HG03442 (cell line): Measurements from ENCODE around the gene THSD1.

Experiments used
- ATAC-seq: cut with Tn5 transposase; IDR thresholded peaks from one replicate; pipeline ENCODE4 v1.9.1; 2021; ENCODE audit warnings: mild to moderate bottlenecking, moderate library complexity; ENCODE audit not compliant: unreplicated experiment

The THSD1 gene, protein sequence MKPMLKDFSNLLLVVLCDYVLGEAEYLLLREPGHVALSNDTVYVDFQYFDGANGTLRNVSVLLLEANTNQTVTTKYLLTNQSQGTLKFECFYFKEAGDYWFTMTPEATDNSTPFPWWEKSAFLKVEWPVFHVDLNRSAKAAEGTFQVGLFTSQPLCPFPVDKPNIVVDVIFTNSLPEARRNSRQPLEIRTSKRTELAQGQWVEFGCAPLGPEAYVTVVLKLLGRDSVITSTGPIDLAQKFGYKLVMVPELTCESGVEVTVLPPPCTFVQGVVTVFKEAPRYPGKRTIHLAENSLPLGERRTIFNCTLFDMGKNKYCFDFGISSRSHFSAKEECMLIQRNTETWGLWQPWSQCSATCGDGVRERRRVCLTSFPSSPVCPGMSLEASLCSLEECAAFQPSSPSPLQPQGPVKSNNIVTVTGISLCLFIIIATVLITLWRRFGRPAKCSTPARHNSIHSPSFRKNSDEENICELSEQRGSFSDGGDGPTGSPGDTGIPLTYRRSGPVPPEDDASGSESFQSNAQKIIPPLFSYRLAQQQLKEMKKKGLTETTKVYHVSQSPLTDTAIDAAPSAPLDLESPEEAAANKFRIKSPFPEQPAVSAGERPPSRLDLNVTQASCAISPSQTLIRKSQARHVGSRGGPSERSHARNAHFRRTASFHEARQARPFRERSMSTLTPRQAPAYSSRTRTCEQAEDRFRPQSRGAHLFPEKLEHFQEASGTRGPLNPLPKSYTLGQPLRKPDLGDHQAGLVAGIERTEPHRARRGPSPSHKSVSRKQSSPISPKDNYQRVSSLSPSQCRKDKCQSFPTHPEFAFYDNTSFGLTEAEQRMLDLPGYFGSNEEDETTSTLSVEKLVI

DNA sequence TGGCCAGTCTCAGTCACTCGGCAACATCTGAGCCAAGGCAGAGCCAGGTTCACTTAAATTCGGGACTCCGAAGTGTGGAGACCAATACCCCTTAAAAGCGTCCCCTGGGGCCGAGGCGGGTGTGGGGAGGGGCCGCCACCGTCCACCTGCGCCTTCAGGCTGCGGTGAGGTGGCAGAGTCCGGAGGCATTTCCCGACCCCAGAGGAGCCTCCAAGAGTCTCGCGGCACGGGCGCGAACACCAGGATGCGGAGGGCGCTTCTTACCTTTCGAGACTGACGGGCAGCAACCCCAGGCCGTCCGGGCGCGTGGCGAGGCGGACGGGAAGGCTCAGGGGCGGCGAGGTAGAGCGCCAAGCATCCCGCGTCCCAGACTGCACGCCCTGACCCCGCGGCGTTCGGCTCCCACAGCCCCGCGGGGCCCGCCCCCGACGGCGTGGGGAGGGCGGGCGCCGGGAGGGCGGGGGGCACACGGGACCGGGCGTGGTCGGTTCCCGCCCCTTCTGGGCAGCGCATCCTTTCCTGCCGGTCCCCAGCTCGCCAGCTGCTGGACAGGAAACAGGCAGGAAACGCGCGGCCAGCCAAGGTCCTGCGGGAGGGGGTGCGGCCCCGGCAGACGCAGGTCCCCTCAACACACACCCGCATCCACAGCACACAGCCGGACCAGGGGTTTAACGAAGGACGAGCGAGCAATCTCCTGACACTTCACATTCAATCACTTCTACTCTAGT is at the start of gene THSD1:
THSD1 (minus strand) TSS at position 406 of the 728 bp plus-strand sequence. CDS start 3,572 bp downstream, outside the sequence.
- ATAC-seq, result no peak

DNA sequence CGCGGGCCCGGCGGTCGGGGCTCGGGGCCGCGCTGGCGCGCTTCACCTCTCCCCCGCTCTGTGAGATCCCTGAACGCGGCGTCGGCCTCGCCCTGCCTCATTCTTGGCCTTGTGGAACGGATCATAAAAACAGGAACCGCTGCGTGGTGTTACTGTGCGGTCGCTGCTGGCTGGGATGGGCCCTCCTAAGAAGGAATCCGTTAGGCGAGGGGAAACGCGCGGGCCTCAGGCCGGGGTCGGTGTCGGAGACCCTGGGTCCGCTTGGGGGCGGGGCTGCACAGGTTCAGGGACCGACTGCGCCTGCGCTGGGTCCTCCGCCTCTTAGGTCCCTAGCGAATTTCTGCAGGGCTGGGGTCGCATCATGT is 49.7 kb upstream of the THSD1 start:
- peak; percentile 26 for ATAC-seq

DNA sequence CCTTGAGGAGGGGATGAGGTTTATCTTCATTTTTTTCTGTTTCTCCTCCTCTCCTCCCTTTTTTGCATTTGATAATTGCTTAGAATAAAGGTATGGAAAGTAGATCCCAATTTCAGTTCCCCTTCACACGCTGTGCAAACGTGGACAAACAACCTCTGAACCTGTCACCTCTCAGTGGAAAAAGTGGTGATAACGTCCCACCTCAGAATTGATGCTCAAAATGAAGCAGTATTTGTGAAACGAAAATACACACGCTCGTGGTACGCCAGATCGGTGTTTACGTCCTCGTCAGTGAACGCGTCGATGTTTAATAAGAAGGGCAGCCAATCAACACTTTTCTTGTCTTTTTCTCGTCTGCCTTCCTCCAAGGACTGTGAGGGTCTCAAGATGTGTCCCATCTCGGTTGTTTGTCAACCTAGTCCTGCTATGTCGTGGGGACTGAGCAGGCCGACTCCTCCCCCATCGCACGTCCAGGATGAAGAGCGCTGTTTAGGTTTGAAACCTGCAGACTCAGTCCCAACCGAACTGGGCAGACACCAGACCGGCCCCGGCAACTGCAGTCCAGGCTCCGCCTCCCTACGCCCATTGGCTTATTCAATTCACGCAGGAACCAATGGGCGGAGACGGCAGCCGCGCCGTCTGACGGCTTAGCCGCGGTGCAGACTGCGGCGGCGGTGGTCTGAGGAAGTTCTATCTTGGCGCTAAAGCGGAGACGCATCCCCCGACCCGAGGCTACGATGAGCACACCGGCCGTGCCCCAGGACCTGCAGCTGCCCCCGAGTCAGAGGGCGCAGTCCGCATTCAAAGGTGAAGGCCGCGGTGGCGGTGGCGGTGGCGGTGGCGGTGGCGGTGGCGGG is 49.1 kb upstream of the THSD1 start, which contains the start of gene CKAP2:
CKAP2 (plus strand) TSS at position 659 of the 857 bp plus-strand sequence; CDS start at position 738, 79 bp downstream.
- ATAC-seq, result peak; percentile 67

DNA sequence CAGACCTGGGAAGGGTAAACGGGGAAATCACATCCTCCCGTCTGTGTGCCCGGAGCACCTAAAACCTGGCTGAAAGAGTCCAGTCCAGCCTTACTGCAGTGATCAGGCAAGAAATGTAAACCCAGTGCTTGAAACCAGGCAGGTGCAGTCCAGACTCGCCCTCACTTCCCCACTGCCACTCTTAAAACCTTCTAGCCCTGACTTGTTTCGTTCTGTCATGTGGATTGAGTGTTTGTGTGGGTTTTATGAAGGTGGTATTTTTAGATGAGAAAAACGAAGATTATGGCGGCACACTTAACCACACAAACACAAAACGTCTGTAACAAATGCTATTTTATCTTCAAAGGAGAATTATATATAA is 48.5 kb upstream of the THSD1 start:
- peak; percentile 26 for ATAC-seq

DNA sequence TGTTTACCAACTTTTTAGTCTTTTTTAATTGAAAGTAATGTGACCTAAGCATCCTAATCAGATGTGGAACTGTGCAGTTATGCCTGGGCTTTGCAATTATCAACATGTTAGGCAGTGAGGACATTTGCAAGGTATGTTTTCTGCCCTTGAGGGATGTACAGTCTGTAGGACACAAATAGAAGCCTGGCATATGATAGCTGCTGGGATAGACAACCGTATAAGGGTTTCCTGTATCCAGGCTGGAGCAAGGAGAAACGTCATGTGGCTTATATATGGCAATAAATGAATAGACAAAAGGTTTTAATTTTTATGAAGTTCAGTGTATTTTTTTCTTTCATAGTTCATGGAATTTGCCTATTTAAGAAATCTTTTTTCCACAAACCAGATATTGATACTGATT is 46.5 kb upstream of the THSD1 start:
- no peak for ATAC-seq

DNA sequence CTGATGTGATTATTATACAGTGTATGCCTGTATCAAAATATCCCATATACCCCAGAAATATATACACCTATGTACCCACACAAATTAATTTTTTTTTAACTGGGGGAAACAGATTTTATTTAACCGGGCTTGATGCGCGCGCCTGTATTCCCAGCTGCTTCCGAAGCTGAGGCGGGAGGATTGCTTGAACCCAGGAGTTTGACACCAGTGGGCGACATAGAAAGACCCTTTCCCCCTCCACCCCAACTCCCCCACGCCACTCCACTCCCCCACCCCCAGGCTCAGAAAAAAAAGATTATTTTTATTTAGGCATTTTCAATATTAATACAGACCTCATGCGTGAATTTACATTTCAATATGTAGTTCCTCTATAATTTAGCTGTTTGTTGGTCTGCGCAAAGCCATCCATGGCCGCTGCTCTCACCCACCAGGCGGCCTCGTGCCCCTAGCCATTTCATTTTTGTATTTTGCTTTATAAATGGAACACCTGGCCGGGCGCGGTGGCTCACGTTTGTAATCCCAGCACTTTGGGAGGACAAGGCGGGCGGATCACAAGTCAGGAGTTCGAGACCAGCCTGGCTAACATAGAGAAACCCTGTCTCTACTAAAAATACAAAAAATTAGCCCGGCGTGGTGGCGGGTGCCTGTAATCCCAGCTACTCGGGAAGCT is 45.3 kb upstream of the THSD1 start:
- ATAC-seq, result no peak

DNA sequence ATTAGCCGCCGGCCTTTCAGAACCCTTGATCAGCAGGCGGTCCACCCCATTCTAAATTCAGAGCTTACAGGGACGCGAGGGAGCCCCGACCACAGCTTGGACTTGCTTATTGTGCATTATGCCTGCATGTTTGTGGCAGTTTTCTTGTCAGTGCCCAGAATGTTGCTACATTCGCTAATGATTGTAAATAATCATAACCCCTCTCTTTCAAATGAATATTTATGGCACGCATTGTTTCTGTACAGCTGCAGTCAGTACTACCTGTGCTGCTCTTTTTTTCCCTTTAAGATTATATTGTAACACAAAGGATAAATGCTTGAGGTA is 44.8 kb upstream of the THSD1 start:
- no peak for ATAC-seq

DNA sequence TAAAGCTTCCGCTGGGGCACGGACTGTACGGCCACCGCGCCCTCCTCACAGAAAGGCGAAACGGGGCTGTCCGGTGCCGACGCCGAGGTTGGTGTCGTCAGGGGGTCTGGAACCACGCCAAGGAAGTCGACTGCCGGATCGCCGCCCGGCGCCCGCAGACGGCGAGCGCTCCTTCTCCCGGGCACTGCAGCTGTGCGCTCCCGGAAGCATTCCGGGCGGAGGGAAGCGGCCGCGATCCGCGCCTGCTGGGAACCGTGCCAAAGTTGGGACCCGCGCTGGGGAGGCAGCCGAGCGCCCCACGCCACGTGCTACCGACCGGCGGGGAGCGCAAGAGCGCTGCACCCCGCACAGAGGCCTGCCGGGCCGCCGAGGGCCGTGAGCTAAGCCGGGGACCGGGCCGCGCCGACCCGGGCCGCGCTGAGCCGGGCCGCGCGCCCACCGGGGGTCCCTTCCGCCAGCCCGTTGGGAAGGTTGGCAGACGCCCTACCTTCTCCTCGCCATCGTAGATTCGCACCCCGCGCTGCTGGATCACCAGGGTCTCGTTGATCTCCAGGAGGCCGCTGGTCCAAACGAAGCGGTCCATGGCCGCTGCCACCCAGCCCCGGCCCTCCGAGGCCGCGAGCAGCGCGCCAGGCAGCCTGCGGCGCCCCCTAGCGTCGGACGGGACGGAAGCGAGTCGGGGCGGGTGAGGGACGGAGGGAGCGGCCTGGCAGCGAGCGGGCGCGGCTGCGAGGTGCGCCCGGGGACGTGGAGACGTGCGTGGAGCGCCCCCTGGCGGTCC is 44.2 kb upstream of the THSD1 start, which contains the start of gene VPS36:
VPS36 (minus strand) TSS at position 623 of the 781 bp plus-strand sequence; CDS start at position 583, 40 bp downstream.
- peak; percentile 68 for ATAC-seq

DNA sequence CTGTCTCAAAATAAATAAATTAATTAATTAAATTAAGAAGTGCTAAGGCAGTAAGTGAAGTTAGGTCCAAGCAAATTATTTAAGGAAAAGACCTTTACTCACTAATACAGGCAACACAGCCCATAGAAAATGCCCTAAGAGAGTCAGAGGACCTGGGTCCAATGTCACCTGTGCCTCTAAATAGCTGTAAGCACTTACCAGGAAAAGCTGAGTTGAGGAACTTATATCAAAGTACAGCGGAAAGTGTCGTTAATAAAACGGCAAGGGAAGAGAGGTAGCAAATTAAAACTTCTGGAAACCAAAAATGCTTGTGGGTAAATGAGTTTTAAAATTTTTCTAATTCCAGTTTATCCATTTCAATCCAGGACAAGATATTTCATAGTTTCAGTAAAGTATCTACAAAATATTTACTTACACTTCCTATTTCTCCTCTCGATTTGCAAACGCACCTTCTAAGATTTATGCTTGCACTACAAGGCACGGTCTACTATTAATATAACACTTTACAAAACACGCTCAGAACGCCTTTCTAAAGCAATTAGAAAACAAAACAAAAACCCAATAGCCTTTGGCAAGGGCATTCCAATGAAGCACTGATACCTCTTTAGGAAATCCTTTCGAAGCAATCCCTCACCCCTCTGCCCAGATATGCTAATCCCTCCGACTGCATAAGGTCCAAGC is 43.5 kb upstream of the THSD1 start:
- ATAC-seq, result no peak

DNA sequence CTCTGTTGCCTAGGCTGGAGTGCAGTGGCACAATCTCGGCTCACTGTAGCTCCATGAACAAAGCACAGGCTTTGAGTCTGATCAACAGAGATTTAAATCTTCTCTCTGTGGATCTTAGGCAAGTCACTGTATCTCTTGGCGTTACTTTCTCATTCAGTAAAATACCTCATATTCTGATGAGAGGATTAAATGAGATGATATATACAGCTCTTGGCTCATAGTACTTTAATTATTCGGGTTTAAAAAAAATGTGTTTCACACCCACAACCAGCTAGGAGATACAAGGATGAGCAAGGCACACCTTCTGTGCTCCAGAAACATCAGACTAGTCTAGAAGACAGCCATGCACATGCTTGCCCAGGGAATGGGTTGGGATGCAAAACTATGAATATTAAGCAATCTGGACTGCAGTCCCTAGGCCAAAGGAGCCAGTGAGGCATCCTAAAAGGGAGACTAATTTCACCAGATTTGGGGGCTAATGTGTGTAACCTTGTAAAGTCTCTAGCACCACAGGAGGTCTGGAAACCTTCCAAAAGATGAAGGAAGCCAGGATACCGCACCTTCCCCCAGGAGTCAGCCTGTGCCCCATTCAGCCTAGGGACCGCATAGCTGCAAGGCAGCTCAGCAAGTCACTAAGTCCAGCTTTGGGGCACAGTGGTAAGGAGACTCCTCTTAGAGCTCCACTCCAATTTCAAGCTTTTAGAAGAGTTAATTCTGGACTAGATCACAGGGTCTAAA is 42.0 kb upstream of the THSD1 start:
- ATAC-seq, result no peak

DNA sequence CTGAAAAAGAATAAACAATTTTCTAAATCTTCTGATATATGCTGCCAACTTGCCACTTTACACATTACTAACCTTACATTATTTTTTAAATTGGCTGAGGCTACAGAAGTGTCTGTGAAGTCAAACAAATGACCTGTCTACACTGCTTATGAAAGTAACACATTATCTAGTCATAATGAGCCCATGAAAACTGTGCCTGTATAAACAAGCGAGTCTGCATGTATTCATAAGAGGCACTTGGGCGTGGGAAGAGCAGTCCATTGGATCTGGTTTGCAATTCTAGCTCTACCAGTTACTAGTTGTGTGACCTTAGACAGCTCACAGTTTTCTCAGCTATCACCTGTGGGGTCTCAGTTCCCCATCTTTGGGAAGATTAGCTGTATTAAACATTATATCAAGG is 41.4 kb upstream of the THSD1 start:
- ATAC-seq, result no peak

DNA sequence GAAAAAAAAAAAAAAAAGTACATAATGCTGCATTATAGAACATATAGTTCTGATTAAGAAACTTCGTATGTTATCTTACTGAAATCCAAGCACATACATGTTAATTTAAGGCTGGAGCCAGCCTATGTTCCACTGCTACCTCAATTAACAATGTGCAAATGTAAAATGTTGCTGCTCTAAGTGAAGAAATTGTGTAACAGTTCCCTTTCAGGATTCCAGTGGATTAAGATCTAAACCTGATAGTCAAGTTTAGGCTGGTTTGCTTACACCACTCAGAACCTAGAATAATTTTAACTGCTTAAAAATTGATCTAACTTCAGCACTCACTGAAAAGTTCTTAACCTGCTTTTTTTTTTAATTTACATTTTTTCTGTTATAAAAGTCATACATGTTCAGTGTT is 40.3 kb upstream of the THSD1 start:
- ATAC-seq, result no peak

DNA sequence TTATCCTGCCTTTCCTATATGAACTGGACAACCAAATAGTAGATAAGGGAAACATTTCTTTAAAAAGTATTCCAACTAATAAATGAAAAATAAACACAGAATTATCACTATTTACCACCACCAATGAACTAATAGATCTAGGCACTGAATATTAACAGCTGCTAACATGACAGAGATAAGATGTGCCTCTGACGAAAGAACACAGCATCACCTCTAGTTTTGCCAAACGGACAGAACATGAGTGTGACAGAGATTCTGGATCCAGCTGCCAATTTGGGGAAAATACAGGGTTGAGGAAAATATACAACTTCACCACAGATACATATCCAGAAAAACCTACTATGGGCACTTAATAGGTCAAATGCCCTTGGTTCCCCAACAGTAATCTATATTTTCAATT is 26.5 kb upstream of the THSD1 start:
- ATAC-seq, result no peak

DNA sequence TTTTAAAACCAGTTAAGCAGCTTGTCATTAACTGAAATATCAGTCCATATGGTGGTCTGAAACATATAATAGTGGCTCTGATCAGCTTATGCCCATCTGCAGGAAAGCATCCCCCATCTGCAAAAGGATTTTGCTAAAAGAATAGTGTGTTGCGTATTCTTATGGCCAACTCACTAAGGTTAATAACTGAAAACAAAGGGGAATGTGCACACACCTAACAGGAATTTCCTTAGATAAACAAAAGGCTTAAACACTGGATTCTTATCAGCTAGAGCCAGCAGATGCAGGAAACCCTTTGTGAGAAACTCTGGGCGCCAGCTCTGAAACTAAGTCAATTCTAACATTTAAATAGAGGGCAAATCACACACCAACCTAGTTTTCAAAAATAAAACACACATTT is 22.3 kb upstream of the THSD1 start:
- no peak for ATAC-seq

DNA sequence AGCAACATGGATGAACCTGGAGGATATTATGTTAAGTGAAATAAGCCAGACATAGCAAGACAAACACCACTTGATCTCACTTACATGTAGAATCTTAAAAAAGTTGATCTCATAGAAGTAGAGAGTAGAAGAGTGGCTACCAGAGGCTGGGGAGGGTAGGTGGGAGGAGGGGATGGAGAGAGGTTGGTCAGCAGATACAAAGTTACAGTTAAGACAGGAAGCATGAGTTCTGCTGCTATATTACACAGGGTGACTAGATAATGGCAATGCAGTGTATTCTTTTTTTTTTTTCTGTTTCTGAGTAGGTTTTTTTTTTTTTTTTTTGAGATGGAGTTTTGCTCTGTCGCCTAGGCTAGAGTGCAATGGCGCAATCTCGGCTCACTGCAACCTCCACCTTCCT is 15.2 kb upstream of the THSD1 start:
- no peak for ATAC-seq

DNA sequence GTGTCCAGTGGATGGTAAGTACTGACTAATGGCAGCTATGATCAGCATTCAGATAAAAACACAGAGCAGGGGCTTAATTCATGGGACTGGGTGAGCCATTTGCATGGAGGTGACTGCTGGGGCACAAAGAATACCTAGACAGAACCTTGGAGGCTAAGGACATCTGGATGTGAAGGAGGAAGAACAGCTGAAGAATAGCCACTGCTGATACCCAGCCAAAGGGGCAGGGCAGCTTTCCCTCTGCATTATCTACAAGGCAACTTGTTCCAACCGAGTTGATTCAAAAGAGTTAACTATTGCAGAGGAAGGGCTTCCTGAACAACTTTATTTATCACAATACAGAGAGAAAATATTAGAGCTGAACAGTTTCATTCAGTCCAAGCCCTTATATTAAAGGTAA is 13.1 kb upstream of the THSD1 start:
- no peak for ATAC-seq

DNA sequence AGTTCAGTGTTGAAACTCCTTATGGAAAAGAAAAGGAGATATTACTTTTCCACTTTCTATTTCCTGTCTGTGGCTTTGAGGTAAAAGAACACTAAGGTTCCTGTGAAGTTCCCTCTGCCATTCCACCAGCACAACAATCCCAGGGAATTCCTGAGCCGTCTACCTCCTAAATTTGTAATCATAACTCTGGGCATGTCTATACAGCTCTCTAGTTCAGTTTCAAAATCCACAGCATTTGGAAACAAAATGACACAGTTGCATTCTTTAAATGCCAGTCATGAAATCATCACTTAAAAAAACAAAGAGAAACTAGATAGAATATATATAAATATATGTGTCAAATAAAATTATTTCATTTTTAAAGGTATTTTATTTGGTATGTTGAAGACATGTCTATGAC is 9.0 kb upstream of the THSD1 start:
- ATAC-seq, result no peak

DNA sequence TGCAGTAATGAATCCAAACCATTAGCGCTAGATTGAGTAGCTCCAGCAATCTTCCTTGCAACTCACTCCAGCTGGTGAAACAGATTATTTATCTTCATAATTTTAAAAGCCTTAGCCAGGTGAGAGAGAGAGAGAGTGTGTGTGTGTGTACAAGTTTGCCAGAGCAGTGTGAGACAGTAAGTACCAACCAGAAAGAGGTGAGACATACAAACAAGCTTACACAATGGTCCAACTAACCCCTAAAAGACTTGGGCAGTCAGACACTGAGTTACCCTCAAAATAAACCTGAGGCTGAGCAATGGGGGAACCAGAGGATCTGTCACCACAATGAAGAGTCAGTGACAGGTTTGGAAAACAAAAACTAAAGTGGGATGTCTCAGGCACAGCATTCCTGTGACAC is 8.1 kb upstream of the THSD1 start:
- no peak for ATAC-seq
